Activated gamma-delta T cell treated with Interleukin-2 at 50 U/mL for 16 hours (primary cell): ENCODE data around the gene EPB42.
"Not testable (repeated sequence)": the region's sequence is repeated elsewhere in the genome, so short reads cannot be mapped to it uniquely, and the experiment has no call there.

Experiments
- DNase-seq: peaks from one replicate; pipeline ENCODE4 v3.0.0-alpha.2; 2020

The EPB42 gene

GRCh38 chr15:43184407-43185124 lies 36.3 kb downstream of the EPB42 start:
- DNase-seq, result no peak

GRCh38 chr15:43183270-43183669 lies 37.5 kb downstream of the EPB42 start:
- no peak for DNase-seq

GRCh38 chr15:43177147-43177546 lies 43.7 kb downstream of the EPB42 start:
- DNase-seq, result not testable (repeated sequence)

GRCh38 chr15:43175656-43176309 lies 45.0 kb downstream of the EPB42 start:
- not testable (repeated sequence) for DNase-seq

- no peak for DNase-seq
These were observed 50.9 kb downstream of the EPB42 start for GRCh38 chr15:43169888-43170287.

GRCh38 chr15:43168192-43169107 lies 52.4 kb downstream of the EPB42 start:
- no peak for DNase-seq

- not testable (repeated sequence) for DNase-seq
These were observed 53.6 kb downstream of the EPB42 start for GRCh38 chr15:43167261-43167660.

GRCh38 chr15:43165801-43166325 lies 55.0 kb downstream of the EPB42 start:
- no peak for DNase-seq

GRCh38 chr15:43153269-43153668 lies 67.5 kb downstream of the EPB42 start:
- DNase-seq, result no peak

- DNase-seq, result no peak
These were observed 69.1 kb downstream of the EPB42 start for GRCh38 chr15:43151688-43152087.

- DNase-seq, result no peak
These were observed 70.5 kb downstream of the EPB42 start for GRCh38 chr15:43150191-43150929.
